Activated naive CD8-positive, alpha-beta T cell treated with anti-CD3 and anti-CD28 coated beads for 36 hours (primary cell): ENCODE results near the gene CEBPA. TPM values are rescaled to one million over a fixed set of nuclear protein-coding genes. Genes with fewer than 3 reads are reported as not detected.
A peak's percentile ranks its signal among the peaks of the same experiment; 100 is the strongest.

Experiments
- DNase-seq: peaks from one replicate; pipeline ENCODE4 v3.0.0; 2021
- H3K27ac Mint-ChIP-seq: one replicate; pipeline ENCODE4 v1.8.0; 2022; ENCODE audit warnings: mild to moderate bottlenecking, moderate library complexity, mixed read lengths
- H3K27me3 Mint-ChIP-seq: one replicate; pipeline ENCODE4 v1.8.0; 2022; ENCODE audit warnings: mild to moderate bottlenecking, mixed read lengths
- H3K36me3 Mint-ChIP-seq: one replicate; pipeline ENCODE4 v1.8.0; 2021; ENCODE audit warnings: mild to moderate bottlenecking, mixed read lengths
- H3K4me1 Mint-ChIP-seq: one replicate; pipeline ENCODE4 v1.8.0; 2021; ENCODE audit warnings: mixed read lengths
- H3K4me3 Mint-ChIP-seq: one replicate; pipeline ENCODE4 v1.8.0; 2022; ENCODE audit warnings: mild to moderate bottlenecking, moderate library complexity, mixed read lengths
- H3K9me3 Mint-ChIP-seq: one replicate; pipeline ENCODE4 v1.8.0; 2022; ENCODE audit warnings: mixed read lengths
- total RNA-seq, 2 experiments: library from RNA; stranded (reverse); gene quantifications; one replicate each; pipeline ENCODE4 v1.2.3, GENCODE V29; 2021

The CEBPA gene
- under 1 TPM; 0.26 to 0.35 TPM for total RNA-seq

DNA sequence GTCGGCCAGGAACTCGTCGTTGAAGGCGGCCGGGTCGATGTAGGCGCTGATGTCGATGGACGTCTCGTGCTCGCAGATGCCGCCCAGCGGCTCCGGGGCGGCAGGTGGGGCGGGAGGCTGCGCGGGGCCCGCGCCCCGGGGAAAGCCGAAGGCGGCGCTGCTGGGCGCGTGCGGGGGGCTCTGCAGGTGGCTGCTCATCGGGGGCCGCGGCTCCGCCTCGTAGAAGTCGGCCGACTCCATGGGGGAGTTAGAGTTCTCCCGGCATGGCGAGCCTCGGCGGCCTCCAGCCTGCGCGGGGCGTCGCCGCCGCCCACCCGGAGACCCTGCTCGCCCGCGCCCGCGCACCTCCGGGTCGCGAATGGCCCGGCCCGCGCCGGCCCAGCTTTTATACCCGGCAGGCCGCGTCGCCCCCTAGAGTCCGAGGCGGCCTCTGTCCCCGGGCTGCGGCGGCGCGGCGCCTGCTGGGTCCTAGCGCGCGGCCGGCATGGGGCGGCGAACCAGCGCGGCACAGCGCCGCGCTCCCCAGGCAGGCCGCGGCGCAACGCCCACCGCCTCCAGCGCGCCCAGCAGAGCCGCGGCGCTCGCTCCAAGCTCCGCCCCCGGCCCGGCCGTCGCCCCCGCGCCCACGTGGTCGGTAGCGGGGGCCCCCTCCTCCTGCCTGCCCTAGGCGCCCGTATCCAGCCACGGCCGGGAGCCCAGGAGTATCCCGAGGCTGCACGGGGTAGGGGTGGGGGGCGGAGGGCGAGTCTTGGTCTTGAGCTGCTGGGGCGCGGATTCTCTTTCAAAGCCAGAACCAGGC lies at the start of gene CEBPA:
CEBPA (minus strand) TSS at position 360 of the 799 bp plus-strand sequence; CDS start at position 240, 120 bp downstream.
- Mint-ChIP-seq H3K27ac (no peak within 1 kb of the TSS), H3K9me3 (no peaks in the 10 kb centered on the region), H3K27me3 (peaks cover 57% of the 10 kb centered on the region), H3K4me3 (peak within 1 kb of the TSS; percentile 56), H3K4me1 (no peaks in the 10 kb centered on the region), H3K36me3 (no peaks in the 10 kb centered on the region)
- DNase-seq, result peak; percentile 84

DNA sequence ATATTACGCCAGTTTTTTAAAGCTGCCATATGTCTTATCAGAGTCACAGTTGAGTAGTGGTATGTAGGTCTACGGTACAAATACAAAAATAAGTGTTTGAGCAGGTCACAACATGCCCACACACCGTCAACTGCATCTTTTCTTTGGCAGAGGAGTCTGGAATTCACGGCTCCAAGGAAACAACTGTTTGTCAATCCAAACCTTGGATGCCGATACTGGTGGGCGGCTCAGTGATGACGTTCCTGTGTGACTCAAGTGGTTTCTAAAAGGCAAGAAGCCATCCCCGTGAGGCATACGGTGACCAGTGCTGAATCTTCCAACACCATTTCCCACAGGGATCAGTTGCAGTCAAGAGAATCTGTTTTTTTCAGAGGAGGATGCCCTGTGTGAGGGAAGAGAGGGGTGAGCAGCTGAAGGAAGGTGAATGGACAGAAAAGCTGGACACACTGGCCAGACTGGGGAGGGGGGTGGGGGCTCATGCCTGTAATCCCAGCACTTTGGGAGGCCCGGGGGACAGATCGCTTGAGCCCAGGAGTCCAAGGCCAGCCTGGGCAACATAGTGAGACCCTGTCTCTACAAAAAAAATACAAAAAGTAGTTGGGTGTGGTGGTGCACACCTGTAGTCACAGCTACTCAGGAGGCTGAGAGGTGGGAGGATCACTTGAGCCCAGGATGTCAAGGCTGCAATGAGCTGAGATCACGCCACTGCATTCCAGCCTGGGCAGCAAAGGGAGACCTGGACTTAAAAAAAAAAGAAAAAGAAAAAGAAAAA lies 48.4 kb upstream of the CEBPA start:
- Mint-ChIP-seq H3K4me1 (no peaks in the 10 kb centered on the region), H3K9me3 (peaks cover 5% of the 10 kb centered on the region), H3K4me3 (no peak overlapping the region), H3K36me3 (no peaks in the 10 kb centered on the region), H3K27ac (no peak overlapping the region), H3K27me3 (peaks cover 19% of the 10 kb centered on the region)
- DNase-seq, result no peak

DNA sequence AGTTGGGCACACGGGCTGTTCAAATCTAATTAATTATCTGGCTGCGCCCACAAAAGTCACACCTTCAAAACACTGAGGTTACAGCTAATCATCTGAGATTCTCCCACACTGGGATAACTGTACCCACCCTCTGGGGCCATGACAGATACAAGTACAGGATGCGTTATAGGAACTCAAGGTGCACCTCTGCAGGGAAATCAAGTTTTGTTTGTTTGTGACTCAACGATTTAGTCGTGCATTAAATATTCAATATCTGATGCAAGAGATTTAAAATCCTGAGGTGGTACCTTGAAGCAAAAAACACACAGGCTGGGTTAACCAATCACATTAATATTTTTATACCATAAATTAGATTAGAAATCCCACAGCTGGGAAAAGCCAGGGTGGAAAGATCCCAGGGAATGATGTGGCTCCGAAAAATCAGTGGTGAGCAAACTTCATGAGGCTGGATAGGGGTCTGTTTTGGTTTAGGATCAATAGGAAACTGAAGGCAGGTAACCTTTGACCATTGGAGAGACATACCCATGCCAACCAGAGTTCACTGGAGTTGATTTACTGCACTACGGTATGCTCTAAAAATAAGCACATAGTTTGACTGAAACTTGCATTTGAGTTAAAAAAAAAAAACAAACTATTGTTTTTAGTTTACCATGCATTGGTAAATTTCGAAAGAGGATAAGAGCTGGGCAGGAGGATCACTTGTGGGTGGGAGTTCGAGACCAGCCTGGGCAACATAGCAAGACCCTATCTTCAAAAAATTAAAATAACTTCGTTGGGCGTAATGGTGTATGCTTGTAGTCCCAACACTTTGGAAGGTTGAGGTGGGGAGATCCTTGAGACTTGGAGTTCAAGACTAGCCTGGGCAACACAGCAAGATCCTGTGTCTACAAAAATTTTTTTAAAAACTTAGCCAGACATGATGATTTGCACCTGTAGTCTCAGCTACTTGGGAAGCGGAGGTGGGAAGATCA lies 47.3 kb upstream of the CEBPA start:
- no peak for DNase-seq
- H3K27me3 Mint-ChIP-seq, result peaks cover 21% of the 10 kb centered on the region
- no peak overlapping the region for H3K4me3 Mint-ChIP-seq
- H3K9me3 Mint-ChIP-seq, result no peaks in the 10 kb centered on the region
- no peak overlapping the region for H3K27ac Mint-ChIP-seq
- H3K4me1 Mint-ChIP-seq, result no peaks in the 10 kb centered on the region
- no peaks in the 10 kb centered on the region for H3K36me3 Mint-ChIP-seq

DNA sequence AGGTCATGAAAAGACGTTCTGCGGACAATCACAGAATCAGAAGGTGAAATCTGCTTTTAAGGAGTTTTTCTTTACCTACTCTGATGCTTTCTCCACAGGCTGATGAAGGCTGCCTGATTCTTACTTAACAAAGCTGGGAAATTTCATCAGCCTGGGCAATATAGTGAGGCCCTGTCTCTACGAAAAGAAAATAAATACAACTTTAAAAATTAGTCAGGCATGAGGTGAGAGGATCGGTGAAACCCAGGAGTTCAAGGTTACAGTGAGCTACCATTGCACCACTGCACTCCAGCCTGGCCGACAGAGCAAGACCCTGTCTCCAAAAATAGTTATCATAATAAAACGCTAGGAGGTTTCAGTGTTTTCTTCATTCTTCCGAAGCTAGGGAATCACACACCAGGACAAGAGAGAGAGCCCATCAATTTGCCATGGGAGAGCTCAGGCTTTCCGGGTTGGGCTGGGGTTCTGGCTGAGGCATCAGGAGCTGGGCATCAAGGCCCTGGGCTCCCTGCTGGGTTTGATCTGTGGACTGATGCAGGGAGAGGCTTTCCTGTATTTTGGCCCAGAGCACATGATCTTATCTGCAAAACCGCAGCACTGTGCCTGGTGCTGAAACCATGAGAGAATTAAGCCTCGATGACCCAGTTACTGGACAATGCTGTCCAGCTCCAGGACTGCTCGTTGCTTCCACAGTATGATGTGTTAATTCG lies 46.1 kb upstream of the CEBPA start:
- peaks cover 29% of the 10 kb centered on the region for H3K27me3 Mint-ChIP-seq
- H3K4me1 Mint-ChIP-seq, result no peaks in the 10 kb centered on the region
- H3K9me3 Mint-ChIP-seq, result no peaks in the 10 kb centered on the region
- no peaks in the 10 kb centered on the region for H3K36me3 Mint-ChIP-seq
- DNase-seq, result no peak
- H3K4me3 Mint-ChIP-seq, result no peak overlapping the region
- H3K27ac Mint-ChIP-seq, result no peak overlapping the region

DNA sequence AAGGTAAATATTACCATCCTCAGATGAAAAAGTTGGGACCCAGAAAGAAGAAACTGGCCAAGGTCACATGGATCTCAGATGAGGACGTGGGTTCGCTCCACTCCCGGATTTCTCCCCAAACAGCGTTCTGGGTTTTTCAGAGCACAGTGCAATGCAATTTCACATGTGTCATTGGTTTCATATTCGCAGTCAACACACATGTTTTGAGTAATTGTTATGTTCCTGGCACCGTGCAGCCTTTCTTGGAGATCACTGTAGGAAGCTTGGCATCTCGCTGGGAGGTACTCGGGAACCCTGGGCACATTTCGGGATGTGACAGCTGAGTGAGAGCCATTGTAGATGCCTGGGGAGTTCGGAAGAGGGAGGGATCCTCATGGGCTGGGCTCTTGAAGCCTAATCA lies 45.0 kb upstream of the CEBPA start:
- H3K27ac Mint-ChIP-seq, result no peak overlapping the region
- peaks cover 29% of the 10 kb centered on the region for H3K27me3 Mint-ChIP-seq
- no peak overlapping the region for H3K4me3 Mint-ChIP-seq
- no peak for DNase-seq
- no peaks in the 10 kb centered on the region for H3K9me3 Mint-ChIP-seq
- H3K4me1 Mint-ChIP-seq, result no peaks in the 10 kb centered on the region
- H3K36me3 Mint-ChIP-seq, result no peaks in the 10 kb centered on the region

DNA sequence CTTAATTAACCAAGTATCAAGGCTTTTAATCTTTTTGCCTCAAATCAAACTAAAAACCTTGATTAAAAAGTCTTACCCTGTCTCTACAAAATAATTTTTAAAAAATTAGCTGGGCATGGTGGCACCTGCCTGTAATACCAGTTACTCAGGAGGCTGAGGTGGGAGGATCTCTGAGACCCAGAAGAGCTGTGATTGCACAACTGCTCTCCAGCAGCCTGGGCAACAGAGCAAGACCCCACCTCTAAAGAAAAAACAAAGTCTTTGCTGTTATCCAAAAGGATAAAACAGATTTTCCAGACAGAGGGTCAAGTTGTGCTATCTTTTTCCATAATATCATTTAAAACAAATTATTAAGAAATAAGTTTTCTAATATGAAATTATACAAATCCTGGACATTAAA lies 44.3 kb upstream of the CEBPA start:
- no peak for DNase-seq
- Mint-ChIP-seq H3K27me3 (peaks cover 35% of the 10 kb centered on the region), H3K27ac (no peak overlapping the region), H3K4me3 (no peak overlapping the region), H3K4me1 (no peaks in the 10 kb centered on the region), H3K36me3 (no peaks in the 10 kb centered on the region), H3K9me3 (no peaks in the 10 kb centered on the region)

DNA sequence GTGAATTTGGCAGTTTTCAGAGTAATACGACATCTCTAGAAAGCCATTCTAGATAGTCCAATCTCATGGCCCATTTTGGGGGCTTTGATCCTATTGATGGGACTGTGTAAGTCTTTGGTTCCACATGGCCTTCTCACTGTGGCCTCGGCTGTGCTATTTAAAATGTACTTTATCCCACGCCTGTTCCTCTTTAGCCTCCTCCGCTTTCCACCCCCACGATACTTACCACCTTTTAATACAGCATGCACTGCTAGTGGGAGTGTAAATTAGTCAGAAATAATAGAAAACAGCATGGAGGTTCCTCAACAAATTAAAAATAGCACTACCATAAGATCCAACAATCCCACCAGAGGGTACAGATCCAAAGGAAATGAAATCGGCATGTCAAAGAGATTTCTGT lies 42.8 kb upstream of the CEBPA start:
- Mint-ChIP-seq H3K27ac (no peak overlapping the region), H3K4me3 (no peak overlapping the region), H3K4me1 (no peaks in the 10 kb centered on the region), H3K27me3 (peaks cover 45% of the 10 kb centered on the region), H3K36me3 (no peaks in the 10 kb centered on the region), H3K9me3 (no peaks in the 10 kb centered on the region)
- DNase-seq, result no peak

DNA sequence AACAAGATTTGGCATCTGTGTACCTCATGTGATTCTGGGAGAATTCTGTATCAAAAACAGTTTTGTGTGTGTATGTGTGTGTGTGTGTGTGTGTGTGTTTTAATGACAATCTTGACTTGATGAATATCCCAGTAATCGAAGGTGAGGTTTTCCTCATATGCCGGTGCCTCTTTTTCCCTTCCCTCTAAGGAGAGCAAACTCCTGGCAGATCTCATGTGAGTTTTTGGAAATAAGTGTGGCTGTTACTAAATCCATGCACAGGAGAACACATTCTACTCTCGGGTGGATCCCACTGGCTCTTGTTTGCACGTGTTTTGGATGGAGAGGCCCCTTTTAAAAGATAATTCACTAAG lies 42.2 kb upstream of the CEBPA start:
- no peaks in the 10 kb centered on the region for H3K9me3 Mint-ChIP-seq
- H3K27ac Mint-ChIP-seq, result no peak overlapping the region
- no peak for DNase-seq
- H3K27me3 Mint-ChIP-seq, result peaks cover 45% of the 10 kb centered on the region
- no peak overlapping the region for H3K4me3 Mint-ChIP-seq
- no peaks in the 10 kb centered on the region for H3K36me3 Mint-ChIP-seq
- H3K4me1 Mint-ChIP-seq, result no peaks in the 10 kb centered on the region

DNA sequence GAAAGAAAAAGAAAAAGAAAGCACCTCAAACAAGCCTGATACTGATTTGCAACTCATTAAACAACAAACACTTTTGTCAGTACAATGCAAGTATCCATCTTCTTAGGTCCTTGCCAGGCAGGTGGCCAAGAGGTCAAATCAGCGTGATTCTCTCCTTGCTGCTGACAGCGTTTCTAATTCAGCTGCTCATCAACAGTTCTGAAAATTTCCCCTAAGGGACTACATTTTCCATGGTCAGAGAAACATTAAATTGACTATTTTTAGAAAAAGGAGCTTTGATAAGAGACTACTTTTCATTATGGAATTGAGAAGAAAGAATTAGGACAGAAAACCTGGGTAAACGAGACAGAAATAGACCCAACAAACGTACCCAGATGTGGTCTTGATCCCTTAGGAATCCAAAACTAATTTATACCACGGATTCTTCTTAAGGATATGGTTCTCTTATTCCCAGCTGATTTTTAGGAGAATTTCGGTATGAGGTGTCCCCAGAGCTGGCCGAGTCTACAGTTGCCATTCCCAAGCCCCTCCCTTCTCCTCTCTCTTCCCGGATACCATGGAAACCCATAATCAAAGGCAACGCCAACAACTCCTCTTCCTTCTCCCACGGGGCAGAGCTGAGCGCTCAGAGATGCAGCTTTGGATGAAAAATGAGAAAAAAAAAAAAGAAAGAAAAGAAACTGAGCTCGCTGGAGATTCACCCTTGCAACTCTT lies 41.7 kb upstream of the CEBPA start:
- H3K4me1 Mint-ChIP-seq, result no peaks in the 10 kb centered on the region
- peaks cover 45% of the 10 kb centered on the region for H3K27me3 Mint-ChIP-seq
- H3K36me3 Mint-ChIP-seq, result no peaks in the 10 kb centered on the region
- no peak for DNase-seq
- H3K9me3 Mint-ChIP-seq, result no peaks in the 10 kb centered on the region
- no peak overlapping the region for H3K27ac Mint-ChIP-seq
- H3K4me3 Mint-ChIP-seq, result no peak overlapping the region

DNA sequence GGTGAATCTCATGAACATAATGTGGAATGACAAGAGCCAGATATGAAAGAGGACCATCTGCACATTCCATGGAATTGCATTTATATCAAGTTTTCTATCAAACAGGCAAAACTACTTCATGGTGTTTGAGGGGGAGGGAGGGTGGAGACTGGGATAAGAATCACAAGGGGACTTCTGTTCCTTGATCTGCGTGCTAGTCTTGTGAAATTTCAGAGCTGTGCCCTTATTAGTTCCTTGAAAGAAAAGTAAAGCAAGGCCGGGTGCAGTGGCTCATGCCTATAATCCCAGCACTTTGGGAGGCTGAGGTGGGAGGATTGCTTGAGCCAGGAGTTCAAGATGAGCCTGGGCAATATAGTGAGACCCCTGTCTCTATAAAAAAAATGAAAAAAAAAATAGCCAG lies 41.0 kb upstream of the CEBPA start:
- peaks cover 44% of the 10 kb centered on the region for H3K27me3 Mint-ChIP-seq
- H3K27ac Mint-ChIP-seq, result no peak overlapping the region
- no peak for DNase-seq
- H3K4me3 Mint-ChIP-seq, result no peak overlapping the region
- H3K4me1 Mint-ChIP-seq, result no peaks in the 10 kb centered on the region
- H3K9me3 Mint-ChIP-seq, result no peaks in the 10 kb centered on the region
- H3K36me3 Mint-ChIP-seq, result no peaks in the 10 kb centered on the region

DNA sequence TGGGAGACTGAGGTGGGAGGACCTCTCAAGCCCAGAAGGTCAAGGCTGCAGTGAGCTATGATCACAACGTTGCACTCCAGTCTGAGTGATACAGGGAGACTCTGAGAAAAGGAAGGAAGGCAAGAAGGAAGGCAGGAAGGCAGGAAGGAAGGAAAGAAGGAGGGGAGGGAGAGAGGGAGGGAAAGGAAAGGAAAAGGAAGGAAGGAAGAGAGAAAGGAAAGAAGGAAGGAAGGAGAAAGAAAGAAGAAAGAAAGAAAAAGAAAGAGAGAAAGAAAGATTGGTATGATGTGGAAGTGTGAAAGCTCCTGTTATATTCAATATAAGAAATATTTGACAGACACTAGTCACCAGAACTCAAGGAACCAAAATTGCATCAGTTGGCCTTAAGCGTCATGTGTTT lies 38.7 kb upstream of the CEBPA start:
- Mint-ChIP-seq H3K4me1 (no peaks in the 10 kb centered on the region), H3K27me3 (peaks cover 38% of the 10 kb centered on the region), H3K27ac (no peak overlapping the region), H3K9me3 (no peaks in the 10 kb centered on the region), H3K36me3 (no peaks in the 10 kb centered on the region), H3K4me3 (no peak overlapping the region)
- DNase-seq, result no peak

DNA sequence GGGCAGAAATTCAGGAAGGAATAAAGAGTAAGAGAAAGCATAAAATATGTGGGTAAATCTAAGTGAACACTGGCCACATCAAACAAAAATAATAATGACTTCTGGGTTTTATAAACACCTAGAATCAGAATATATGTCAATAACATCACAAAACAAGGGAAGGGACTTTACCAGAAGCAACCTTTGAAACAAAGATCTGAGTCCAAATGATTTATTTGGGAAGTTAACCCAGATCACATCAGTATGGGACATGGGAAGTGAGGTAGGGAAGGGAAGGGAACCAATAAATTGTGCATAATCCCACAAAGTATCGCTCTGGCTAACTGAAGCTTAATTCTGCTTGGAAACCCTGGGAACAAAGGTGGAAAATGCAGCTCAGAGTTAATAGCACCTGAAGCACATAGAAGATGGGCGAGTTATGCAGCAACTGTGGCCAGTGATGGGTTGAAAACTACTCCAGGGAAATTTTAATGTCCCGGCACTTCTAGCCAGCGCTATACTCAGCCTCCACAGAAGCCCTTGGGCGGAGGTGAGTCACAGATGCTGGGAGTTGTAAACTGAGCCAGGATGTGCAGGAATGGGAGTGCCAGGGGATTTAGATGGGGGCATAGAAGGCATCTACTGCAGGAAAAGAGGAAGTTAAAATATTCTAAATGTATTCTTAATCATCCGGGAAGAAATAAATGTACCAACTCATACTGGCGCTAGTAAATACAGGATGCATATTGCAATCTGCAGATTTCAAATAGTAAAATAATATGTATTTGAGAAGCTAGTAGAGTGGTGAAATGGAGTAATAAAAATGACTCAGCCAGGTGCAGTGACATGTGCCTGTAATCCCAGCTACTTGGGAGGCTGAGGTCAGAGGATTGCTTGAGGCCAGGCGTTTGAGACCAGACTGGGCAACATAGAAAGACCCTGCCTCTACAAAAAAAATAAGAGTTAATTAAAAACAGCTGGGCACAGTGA lies 37.0 kb upstream of the CEBPA start:
- Mint-ChIP-seq H3K36me3 (no peaks in the 10 kb centered on the region), H3K9me3 (no peaks in the 10 kb centered on the region), H3K27me3 (peaks cover 27% of the 10 kb centered on the region), H3K27ac (no peak overlapping the region), H3K4me3 (no peak overlapping the region), H3K4me1 (no peaks in the 10 kb centered on the region)
- DNase-seq, result no peak

DNA sequence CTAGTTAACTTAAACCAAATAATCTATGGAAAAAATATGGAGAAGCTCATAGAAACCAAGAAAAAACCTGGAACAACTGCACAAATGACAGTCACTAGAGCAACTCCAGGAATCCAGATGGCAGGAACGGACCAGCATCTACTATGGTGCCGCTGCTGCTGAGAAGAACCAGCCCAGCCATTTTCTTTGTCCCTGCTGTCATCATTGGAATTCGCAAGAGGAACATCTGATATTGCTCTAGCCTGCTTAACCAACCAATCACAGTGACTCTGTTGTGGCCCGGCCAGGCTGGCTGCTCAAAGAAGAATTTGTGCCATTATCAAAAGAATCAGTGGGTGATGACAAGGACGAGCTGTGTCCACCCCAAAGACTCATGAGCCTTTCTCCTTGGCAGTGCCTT lies 33.1 kb upstream of the CEBPA start:
- H3K36me3 Mint-ChIP-seq, result no peaks in the 10 kb centered on the region
- no peak overlapping the region for H3K4me3 Mint-ChIP-seq
- H3K27me3 Mint-ChIP-seq, result peaks cover 8% of the 10 kb centered on the region

More for the DNA sequence above, 33.1 kb upstream of the CEBPA start:
- Mint-ChIP-seq H3K4me1 (no peaks in the 10 kb centered on the region), H3K27ac (no peak overlapping the region), H3K9me3 (no peaks in the 10 kb centered on the region)
- no peak for DNase-seq
